ENCODE measurements around the gene MSGN1. TPM values are rescaled to one million over a fixed set of nuclear protein-coding genes. Genes with fewer than 3 reads are reported as not detected.

Gene MSGN1
- total RNA-seq, 1 experiment from 2014 or later: not detected

DNA sequence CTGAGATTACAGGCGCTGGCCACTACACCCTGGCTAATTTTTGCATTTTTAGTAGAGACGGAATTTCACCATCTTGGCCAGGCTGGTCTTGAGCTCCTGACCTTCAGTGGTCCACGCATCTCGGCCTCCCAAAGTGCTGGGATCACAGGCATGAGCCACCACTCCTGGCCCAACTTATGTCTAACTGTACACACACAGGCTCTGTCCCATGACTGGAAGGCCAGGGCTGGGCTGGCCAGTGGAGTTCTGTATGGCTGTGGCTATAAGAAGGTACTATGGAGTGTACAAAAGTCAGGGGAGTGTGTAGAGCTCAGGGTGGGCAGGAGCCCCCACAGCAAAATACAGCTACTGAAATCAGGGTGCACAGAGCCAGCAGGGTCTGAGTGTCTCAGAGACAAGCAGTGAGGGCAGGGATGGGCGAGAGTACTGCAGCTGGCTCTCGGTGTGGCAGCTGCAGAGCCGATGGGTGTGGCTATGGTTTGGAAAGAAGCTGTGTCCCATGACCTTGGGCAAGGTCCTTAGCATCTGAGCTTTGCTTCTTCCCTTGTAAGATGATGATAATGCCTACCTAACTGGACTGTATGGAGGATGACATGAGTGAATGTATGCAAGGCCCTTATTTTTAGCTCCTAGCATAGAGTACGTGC lies 10.4 kb upstream of the MSGN1 start:
- H3T11ph ChIP-seq (ENCODE audit: low read length): no peak overlapping the region
- H3K27ac ChIP-seq (ENCODE audit: insufficient read length, low read depth, low read length): no peak overlapping the region
- H2BK120ac ChIP-seq (ENCODE audit: low read depth, low read length, poor library complexity, severe bottlenecking): no peak overlapping the region
- no peaks in the 10 kb centered on the region for H3K9me3 ChIP-seq (ENCODE audit: control insufficient read depth, low read depth, low read length)
- H3K9ac ChIP-seq (ENCODE audit: extremely low read depth, insufficient read length, low read length): no peak overlapping the region
- no peak overlapping the region for H2BK5ac ChIP-seq (ENCODE audit: insufficient read length, low read length)
- no peak overlapping the region for H3K56ac ChIP-seq (ENCODE audit: insufficient read length, low read depth, low read length)
- H4K20me1 ChIP-seq (ENCODE audit: control insufficient read depth, insufficient read depth, insufficient read length): no peaks in the 10 kb centered on the region
- Mint-ChIP-seq H3K36me3 (ENCODE audit: insufficient read depth in 1 of 3, low read depth in 3 of 3) (no peaks in the 10 kb centered on the region), H3K4me3 (no peak overlapping the region), H3K9me3 (no peaks in the 10 kb centered on the region), H3K27ac (no peak overlapping the region; a peak in 1 of 7 replicates), H3K4me1 (peaks cover 7 to 8% of the 10 kb centered on the region in 2 experiments), H3K27me3 (ENCODE audit: low read depth) (peaks cover 5% of the 10 kb centered on the region)
- no peak overlapping the region for H2AFZ ChIP-seq (ENCODE audit: low read length)
- H4K91ac ChIP-seq (ENCODE audit: insufficient read length, low read depth, low read length): no peak overlapping the region
- no peaks in the 10 kb centered on the region for H3K27me3 ChIP-seq (ENCODE audit: insufficient read depth, low read length)
- no peaks in the 10 kb centered on the region for H3K79me2 ChIP-seq (ENCODE audit: insufficient read depth, low read length)
- H3K79me1 ChIP-seq (ENCODE audit: insufficient read depth, low read depth, low read length, poor library complexity, severe bottlenecking): no peaks in the 10 kb centered on the region
- no peak for DNase-seq
- WGBS (ENCODE audit: extremely low coverage, insufficient read length, low lambda C conversion rate): no CpG with 5 or more reads among the region's 8 CpGs
- no peak overlapping the region for H3K4ac ChIP-seq (ENCODE audit: low read depth, low read length)
- no peak overlapping the region for H3K14ac ChIP-seq (ENCODE audit: insufficient read depth, low read length)
- no peaks in the 10 kb centered on the region; the same call in 1 of the 2 replicates for H3K4me1 ChIP-seq (ENCODE audit: insufficient read depth, low read length)
- no peaks in the 10 kb centered on the region for H3K23me2 ChIP-seq (ENCODE audit: insufficient read length, low read depth, low read length, poor library complexity, severe bottlenecking)
- no peak overlapping the region for H2BK12ac ChIP-seq (ENCODE audit: insufficient read length, low read depth, low read length)
- TF ChIP-seq CTCF (conservative IDR thresholded peaks at IDR 0.05): no peak
- H3K18ac ChIP-seq (ENCODE audit: insufficient read length, low read depth, low read length): no peak overlapping the region
- H3K4me2 ChIP-seq (ENCODE audit: insufficient read depth, insufficient read length, low read length): no peak overlapping the region
- no peak overlapping the region for H3K23ac ChIP-seq (ENCODE audit: insufficient read length, low read depth, low read length)
- no peak overlapping the region for H2BK20ac ChIP-seq (ENCODE audit: low read depth, low read length, poor library complexity, severe bottlenecking)
- H2AK5ac ChIP-seq (ENCODE audit: insufficient read length, low read length): no peak overlapping the region
- no peak overlapping the region for H2BK15ac ChIP-seq (ENCODE audit: low read depth, low read length)
- H4K8ac ChIP-seq (replicated peaks; ENCODE audit: insufficient read length, low read depth, low read length): no peak overlapping the region
- H4K5ac ChIP-seq (ENCODE audit: insufficient read length, low read depth, low read length): no peak overlapping the region

All from H9 (cell line).